Cortex of kidney (tissue), 1 donor: ENCODE data around the gene TCF7L2.

ENCODE experiments used
- DNase-seq: peaks from one replicate; lab custom pipeline; 2025; lab: John Stamatoyannopoulos, UW

Gene TCF7L2

DNA sequence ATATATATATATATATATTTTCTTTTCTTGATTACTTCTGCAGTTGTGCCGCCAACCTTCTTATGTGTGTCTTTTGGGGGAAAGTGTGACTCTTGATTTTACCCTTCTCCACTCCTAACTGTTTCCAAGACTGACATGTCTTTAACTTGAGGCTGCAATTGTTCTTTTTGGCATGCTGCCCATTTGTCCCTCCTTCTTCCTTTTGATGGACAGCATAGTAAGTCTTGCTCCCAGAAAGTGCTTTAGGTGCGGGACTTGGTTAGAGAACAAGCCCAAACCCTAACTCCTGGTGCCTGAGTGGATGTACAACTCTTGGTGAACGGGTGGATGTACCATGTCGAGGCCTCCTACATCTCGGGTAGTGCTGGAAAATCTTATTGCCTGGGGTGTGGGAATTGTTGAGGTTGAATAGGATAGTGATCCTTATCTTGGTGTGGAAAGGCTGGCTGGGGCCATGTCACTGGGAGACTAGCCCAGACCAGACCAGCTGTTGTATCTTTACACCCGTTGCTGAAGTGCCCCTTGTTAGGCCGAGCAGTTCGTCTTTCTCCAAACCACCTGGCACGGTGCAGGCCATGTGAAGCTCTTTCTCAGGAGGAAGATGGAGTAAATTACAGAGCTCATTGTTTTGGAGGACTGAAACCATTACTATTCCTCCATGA is 16.3 kb downstream of the TCF7L2 start:
- DNase-seq, result no peak

DNA sequence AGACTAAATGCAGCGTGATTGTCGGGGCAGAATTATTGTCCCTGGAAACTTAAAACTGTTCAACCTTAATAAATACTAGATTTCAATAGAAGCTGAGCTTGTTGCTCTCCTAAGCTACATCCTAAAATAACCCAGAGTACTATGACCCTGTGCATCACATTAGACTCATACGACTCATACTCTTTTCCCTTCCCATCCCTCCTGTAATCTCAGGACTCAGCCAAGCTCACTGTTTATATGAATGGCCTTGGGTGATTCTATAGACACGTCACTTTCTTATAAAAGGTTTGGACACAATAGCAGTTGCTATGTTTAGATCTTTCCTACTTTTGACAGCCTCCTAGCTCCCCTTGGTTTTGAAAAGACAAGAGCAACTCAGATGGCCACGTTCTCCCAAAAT is 17.2 kb downstream of the TCF7L2 start:
- no peak for DNase-seq

GRCh38 chr10:112969131-112969530 is 19.1 kb downstream of the TCF7L2 start:
- no peak for DNase-seq

DNA sequence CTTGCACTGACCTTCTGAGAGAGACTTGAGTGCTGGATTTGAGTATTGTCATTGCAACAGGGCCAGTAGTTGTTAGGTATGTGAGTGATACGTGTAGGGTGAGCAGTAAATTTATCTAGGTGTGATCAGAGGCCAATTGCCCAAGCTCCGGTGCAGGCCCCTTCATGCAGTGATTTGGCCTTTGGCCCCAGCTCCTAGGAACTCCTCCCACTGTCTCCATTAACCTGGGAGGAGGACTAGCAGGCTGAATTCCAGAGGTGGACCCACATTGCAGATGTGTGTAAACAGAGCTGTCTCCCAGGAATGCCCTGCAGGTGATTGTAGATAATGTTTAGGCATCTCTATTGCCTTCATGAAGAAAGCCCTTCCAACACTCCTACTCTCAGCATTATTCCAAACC is 19.5 kb downstream of the TCF7L2 start:
- DNase-seq, result no peak

GRCh38 chr10:112970021-112970420 is 20.0 kb downstream of the TCF7L2 start:
- DNase-seq, result no peak

DNA sequence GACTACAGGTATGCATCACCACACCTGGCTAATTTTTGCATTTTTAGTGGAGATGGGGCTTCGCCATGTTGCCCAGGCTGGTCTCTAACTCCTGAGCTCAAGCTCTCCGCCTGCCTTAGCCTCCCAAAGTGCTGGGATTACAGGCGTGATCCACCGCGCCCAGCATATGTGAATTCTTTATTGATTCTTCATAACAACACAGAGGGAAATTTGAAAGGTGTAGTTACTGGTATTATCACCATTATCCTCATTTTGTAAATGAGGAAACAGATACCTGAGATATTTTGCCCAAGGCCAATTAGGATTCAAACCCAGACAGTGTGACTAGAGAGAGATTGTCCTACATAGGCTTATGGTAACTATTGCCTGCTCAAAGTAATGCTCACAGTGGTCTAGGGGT is 22.6 kb downstream of the TCF7L2 start:
- DNase-seq, result no peak

DNA sequence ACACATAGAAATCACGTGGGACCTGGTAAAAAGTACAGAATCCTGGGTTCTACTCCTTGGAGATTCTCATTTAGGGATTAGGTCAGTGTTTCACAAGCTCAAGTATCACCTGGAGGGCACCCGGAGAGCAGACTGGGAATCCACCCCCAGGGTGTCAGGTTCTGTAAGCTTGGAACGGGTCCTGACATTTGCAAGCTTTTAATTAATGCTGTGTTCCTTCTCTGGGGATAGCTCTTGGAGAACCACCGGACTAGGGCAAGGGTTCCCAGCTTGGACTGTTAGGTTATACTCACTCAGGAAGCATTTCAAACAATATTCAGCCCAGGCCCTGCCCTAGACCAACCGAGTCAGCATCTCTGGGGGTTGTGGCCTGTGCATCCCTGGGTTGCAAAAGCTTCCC is 23.0 kb downstream of the TCF7L2 start:
- no peak for DNase-seq

- DNase-seq, result no peak
Measured at GRCh38 chr10:112973805-112974204, 23.8 kb downstream of the TCF7L2 start.

- DNase-seq, result no peak
Measured at GRCh38 chr10:112977426-112977898, 27.4 kb downstream of the TCF7L2 start.

- no peak for DNase-seq
Measured at GRCh38 chr10:112979927-112980326, 29.9 kb downstream of the TCF7L2 start.

GRCh38 chr10:112980937-112981336 is 30.9 kb downstream of the TCF7L2 start:
- DNase-seq, result no peak

DNA sequence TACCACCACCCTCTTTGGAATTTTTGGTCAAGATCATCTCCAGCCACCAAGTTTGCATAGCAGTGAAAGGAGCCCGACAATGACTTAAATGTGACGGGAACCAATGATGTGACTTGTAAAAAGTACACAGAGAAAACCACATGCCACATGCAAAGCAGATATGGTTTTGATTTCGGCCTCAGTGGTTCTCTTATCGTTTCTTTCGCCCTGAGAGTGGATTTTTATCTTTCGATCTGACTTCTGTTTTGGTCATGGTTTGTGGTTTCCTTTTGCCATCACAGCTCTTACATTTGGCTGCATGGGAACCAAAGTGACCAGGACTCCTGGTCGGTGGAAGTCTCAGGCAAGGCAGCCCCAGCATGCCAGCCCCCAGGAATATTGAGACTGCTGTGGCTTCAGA is 31.5 kb downstream of the TCF7L2 start:
- DNase-seq, result no peak

- DNase-seq, result no peak
Measured at GRCh38 chr10:112983444-112984056, 33.5 kb downstream of the TCF7L2 start.

DNA sequence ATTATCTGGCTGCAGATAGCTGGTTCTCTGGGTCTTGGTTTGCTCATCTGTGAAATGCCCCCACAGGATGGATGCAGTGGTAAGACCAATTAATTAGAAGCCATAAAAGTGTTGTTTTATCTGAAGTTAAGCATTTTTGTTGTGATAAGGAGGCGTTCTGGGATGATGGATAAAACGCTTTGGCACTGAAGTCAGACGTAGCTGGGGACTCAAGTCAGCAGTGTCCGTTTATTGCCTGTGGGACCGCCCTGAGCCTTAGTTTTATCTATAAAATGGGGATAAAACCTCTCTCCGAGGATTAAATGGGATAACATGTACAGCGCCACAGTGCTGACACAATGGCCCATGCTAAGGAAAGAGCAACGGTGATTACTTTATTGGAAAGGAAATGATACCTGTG is 34.7 kb downstream of the TCF7L2 start:
- no peak for DNase-seq

- DNase-seq, result no peak
Measured at GRCh38 chr10:112985690-112986543, 35.9 kb downstream of the TCF7L2 start.

DNA sequence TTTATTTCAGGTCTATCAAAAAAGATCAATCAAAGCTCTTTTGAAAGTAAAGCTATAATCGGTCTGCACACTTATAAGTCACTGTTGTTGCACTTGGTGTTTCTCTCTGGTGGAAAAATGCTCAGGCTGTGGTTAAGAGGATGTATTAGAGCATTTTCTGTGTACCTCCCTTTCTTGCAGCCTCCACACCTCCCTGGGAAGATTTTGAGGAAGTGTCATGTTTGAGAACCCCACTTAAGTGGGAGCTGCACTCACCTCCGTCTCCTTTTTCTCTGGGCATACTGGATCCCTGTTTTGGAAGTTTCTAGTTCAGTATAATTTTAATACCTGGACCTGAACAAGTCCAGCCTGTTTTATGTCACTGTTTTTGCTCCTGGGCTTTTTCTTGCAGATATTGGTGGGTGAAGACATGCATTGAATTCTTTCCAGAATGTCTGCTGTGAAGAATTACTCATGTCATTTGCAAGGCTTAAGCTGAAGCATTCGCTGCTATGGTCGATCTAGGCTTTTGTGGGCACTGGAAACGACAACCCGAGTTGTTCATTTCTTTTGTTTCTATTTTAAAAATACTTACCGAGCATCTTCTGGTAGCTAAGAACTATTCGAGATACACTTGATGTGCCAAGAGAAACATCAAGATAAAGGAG is 36.6 kb downstream of the TCF7L2 start:
- no peak for DNase-seq

DNA sequence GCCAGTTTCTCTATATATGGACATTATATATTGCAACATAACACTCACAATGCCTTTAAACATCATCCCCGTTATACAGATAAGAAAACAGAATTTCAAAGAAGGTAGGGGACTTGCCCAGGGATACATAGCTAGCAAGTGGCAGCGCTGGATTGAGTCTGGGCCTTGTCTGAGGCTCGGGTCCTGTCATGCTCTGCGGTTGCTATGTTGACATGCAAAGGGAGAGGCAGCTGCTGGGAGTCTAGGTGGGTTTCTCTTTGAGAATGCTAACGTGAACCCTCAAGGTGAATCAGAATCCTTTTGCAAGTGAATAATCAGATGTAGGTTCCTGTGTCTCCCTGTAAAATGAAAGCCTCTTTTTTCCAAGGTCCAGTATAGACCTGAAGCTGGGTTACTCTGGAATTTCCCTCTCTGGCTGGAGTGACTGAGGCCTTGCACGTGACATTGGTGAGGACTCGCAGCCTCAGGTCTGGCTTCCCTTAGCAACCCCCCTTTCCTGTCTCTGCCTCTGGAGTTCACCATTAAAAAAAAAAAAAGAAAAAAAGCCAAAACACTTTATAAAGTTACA is 38.9 kb downstream of the TCF7L2 start:
- no peak for DNase-seq

DNA sequence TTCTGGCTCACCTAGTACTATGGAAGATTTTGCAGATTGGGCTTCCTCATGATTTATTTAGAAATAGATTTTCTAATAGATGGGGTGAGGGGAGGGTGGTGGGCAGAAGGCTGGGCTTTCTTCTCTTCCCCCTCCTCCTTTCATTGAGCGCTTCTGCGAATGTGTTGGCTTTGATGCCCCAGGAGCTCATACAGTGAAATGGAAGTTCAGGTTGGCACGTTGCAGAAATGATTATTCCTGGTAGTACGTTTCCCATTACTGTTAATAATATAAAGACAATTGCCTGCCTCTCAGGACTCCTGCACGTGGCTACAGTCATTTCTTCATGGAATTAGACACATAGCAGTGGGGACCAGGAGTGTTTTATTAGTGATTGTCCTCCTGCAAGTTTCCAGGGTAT is 39.8 kb downstream of the TCF7L2 start:
- no peak for DNase-seq

GRCh38 chr10:112990271-112990670 is 40.2 kb downstream of the TCF7L2 start:
- DNase-seq, result no peak

GRCh38 chr10:112991888-112992491 is 41.9 kb downstream of the TCF7L2 start:
- no peak for DNase-seq

DNA sequence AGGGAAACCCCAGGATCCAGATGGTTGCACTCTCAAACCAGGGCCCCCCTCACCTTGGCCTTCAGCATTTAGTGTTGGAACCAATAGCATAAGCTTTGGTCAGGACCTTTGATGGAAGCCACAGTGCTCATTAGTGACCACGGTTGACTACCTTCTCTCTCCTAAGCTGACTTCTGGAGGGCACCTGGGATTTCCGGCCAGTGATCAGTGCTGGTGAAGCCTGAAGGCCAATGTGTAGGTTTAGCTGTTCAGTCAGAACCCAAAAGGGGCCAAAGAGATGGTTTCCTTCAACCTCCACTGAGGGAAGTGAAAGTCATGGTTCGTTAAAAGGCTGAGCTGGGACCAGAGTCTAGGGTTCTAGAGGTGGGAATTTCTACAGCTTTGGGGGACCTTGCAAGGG is 46.4 kb downstream of the TCF7L2 start:
- DNase-seq, result no peak

GRCh38 chr10:112999102-112999501 is 49.1 kb downstream of the TCF7L2 start:
- no peak for DNase-seq
